Smooth muscle cell (in vitro differentiated cells): ENCODE data around the gene SUZ12. TPM values are rescaled to one million over a fixed set of nuclear protein-coding genes. Genes with fewer than 3 reads are reported as not detected.
"Not testable (repeated sequence)": the region's sequence is repeated elsewhere in the genome, so short reads cannot be mapped to it uniquely, and the experiment has no call there.

Experiments
- DNase-seq: peaks from one replicate; lab custom pipeline; 2025; ENCODE audit not compliant: unreplicated experiment; lab: John Stamatoyannopoulos, UW
- H2AFZ ChIP-seq: fragments of 200-600 bp; sonication (generic); 2 replicates; pipeline ENCODE4 v1.6.0; 2016; ENCODE audit warnings: antibody characterized with exemption, low read depth, mild to moderate bottlenecking
- H3F3A ChIP-seq: fragments of 200-600 bp; sonication (generic); 2 replicates; pipeline ENCODE4 v1.6.0; 2017; ENCODE audit warnings: antibody characterized with exemption, low read depth
- H3K27ac ChIP-seq: fragments of 200-600 bp; sonication (generic); 2 replicates; pipeline ENCODE4 v1.5.1; 2016; ENCODE audit warnings: low read depth, mild to moderate bottlenecking
- H3K27me3 ChIP-seq: fragments of 200-600 bp; sonication (generic); 2 replicates; pipeline ENCODE4 v1.6.1; 2016; ENCODE audit warnings: low read depth, mild to moderate bottlenecking
- H3K36me3 ChIP-seq: fragments of 200-600 bp; sonication (generic); 2 replicates; pipeline ENCODE4 v1.5.1; 2016; ENCODE audit warnings: low read depth
- H3K4me1 ChIP-seq: fragments of 200-600 bp; sonication (generic); 2 replicates; pipeline ENCODE4 v1.5.1; 2016; ENCODE audit warnings: low read depth
- H3K4me2 ChIP-seq: fragments of 200-600 bp; sonication (generic); 2 replicates; pipeline ENCODE4 v1.6.0; 2016; ENCODE audit warnings: mild to moderate bottlenecking
- H3K4me3 ChIP-seq: fragments of 200-600 bp; sonication (generic); 2 replicates; pipeline ENCODE4 v1.5.1; 2016; ENCODE audit warnings: mild to moderate bottlenecking
- H3K79me2 ChIP-seq: fragments of 200-600 bp; sonication (generic); 2 replicates; pipeline ENCODE4 v1.6.0; 2016; ENCODE audit warnings: low read depth, mild to moderate bottlenecking
- H3K9ac ChIP-seq: fragments of 200-600 bp; sonication (generic); 2 replicates; pipeline ENCODE4 v1.6.0; 2016; ENCODE audit warnings: low read depth
- H3K9me3 ChIP-seq: fragments of 200-600 bp; sonication (generic); replicated peaks from 2 replicates; pipeline ENCODE4 v1.5.1; 2016; ENCODE audit warnings: low read depth
- H4K20me1 ChIP-seq: fragments of 200-600 bp; sonication (generic); 2 replicates; pipeline ENCODE4 v1.6.0; 2016; ENCODE audit warnings: low read depth
- CTCF ChIP-seq: fragments of 200-600 bp; sonication (generic); IDR thresholded peaks from 2 replicates; pipeline ENCODE4 v1.5.1; 2017; ENCODE audit warnings: borderline replicate concordance, mild to moderate bottlenecking, antibody characterized with exemption; ENCODE audit not compliant: insufficient read depth, poor library complexity, severe bottlenecking
- WGBS: methylation state at CpG from one replicate; pipeline ENCODE4 v1.1.7; 2016; ENCODE audit warnings: low lambda C conversion rate; 5-methylcytosine and 5-hydroxymethylcytosine counted together
- polyA plus RNA-seq: library from polyadenylated mRNA; unstranded; fragments of >200 nt; fragmentation: Nextera tagmentation; extraction: Ambion mirVana; gene quantifications from 2 replicates; pipeline ENCODE4 v1.2.1, GENCODE V29; 2016
- total RNA-seq: library from RNA; depleted of rRNA; stranded (reverse); fragments of >200 nt; gene quantifications from 2 replicates; pipeline ENCODE4 v1.2.3, GENCODE V29; 2014

Gene SUZ12
- total and polyA plus RNA-seq, 2 experiments from 2014 or later: 11.1 to 26.3 TPM

- WGBS: 92% methylated on average over 7 of the region's 7 CpGs
- Histone ChIP-seq H4K20me1 (peaks cover 56% of the 10 kb centered on the region), H3K27ac (no peak overlapping the region), H3K27me3 (no peaks in the 10 kb centered on the region), H3K4me3 (no peak overlapping the region), H3K4me1 (no peaks in the 10 kb centered on the region), H3K9ac (no peak overlapping the region), H2AFZ (no peak overlapping the region), H3K4me2 (no peak overlapping the region), H3K79me2 (peaks cover 40% of the 10 kb centered on the region), H3F3A (no peaks in the 10 kb centered on the region), H3K9me3 (no peaks in the 10 kb centered on the region), H3K36me3 (no peaks in the 10 kb centered on the region)
- no peak for TF ChIP-seq CTCF
- no peak for DNase-seq
Observed at GRCh38 chr17:32016231-32016630, 79.4 kb downstream of the SUZ12 start.

GRCh38 chr17:32019228-32019627, 82.4 kb downstream of the SUZ12 start:
- H3K27ac ChIP-seq: no peak overlapping the region
- no peaks in the 10 kb centered on the region for H3K4me1 ChIP-seq
- WGBS: 90% methylated on average over 1 of the region's 1 CpG
- no peaks in the 10 kb centered on the region for H3K36me3 ChIP-seq
- H3K9me3 ChIP-seq: no peaks in the 10 kb centered on the region
- no peak for TF ChIP-seq CTCF
- H3F3A ChIP-seq: no peaks in the 10 kb centered on the region
- no peak overlapping the region for H3K9ac ChIP-seq
- peaks cover 36% of the 10 kb centered on the region for H4K20me1 ChIP-seq
- no peaks in the 10 kb centered on the region for H3K27me3 ChIP-seq
- no peak overlapping the region for H2AFZ ChIP-seq
- no peak overlapping the region for H3K4me2 ChIP-seq
- H3K79me2 ChIP-seq: peaks cover 12% of the 10 kb centered on the region
- no peak for DNase-seq
- no peak overlapping the region for H3K4me3 ChIP-seq

GRCh38 chr17:32020943-32021614, 84.3 kb downstream of the SUZ12 start:
- no peak overlapping the region for H3K27ac ChIP-seq
- no peaks in the 10 kb centered on the region for H3K4me1 ChIP-seq
- H3K79me2 ChIP-seq: no peaks in the 10 kb centered on the region
- H3F3A ChIP-seq: no peaks in the 10 kb centered on the region
- no peak overlapping the region for H3K4me3 ChIP-seq
- no peak overlapping the region for H3K9ac ChIP-seq
- DNase-seq: no peak
- H2AFZ ChIP-seq: no peak overlapping the region
- H3K9me3 ChIP-seq: no peaks in the 10 kb centered on the region
- H4K20me1 ChIP-seq: peaks cover 18% of the 10 kb centered on the region
- TF ChIP-seq CTCF: no peak
- no peak overlapping the region for H3K4me2 ChIP-seq
- 97% methylated on average over 15 of the region's 16 CpGs for WGBS
- H3K27me3 ChIP-seq: no peaks in the 10 kb centered on the region
- H3K36me3 ChIP-seq: no peaks in the 10 kb centered on the region

- no peak overlapping the region for H2AFZ ChIP-seq
- no peak overlapping the region for H3K9ac ChIP-seq
- TF ChIP-seq CTCF: no peak
- H3K4me3 ChIP-seq: no peak overlapping the region
- no peaks in the 10 kb centered on the region for H3F3A ChIP-seq
- no peak overlapping the region for H3K4me2 ChIP-seq
- H3K9me3 ChIP-seq: no peaks in the 10 kb centered on the region
- DNase-seq: no peak
- no peaks in the 10 kb centered on the region for H3K36me3 ChIP-seq
- WGBS: 92% methylated on average over 7 of the region's 7 CpGs
- peaks cover 13% of the 10 kb centered on the region for H4K20me1 ChIP-seq
- H3K79me2 ChIP-seq: no peaks in the 10 kb centered on the region
- H3K27ac ChIP-seq: no peak overlapping the region
- H3K27me3 ChIP-seq: no peaks in the 10 kb centered on the region
- no peaks in the 10 kb centered on the region for H3K4me1 ChIP-seq
Observed at GRCh38 chr17:32021615-32021955, 84.8 kb downstream of the SUZ12 start.

GRCh38 chr17:32022554-32022953, 85.7 kb downstream of the SUZ12 start:
- not testable (repeated sequence) for H3K79me2 ChIP-seq, DNase-seq, H3K4me3 ChIP-seq, H3K4me1 ChIP-seq, H3K36me3 ChIP-seq, H3K9me3 ChIP-seq, H4K20me1 ChIP-seq, H3K27me3 ChIP-seq, H3F3A ChIP-seq, H2AFZ ChIP-seq, H3K27ac ChIP-seq, H3K4me2 ChIP-seq, H3K9ac ChIP-seq
- 100% methylated on average over 4 of the region's 5 CpGs for WGBS

GRCh38 chr17:32027271-32027670, 90.5 kb downstream of the SUZ12 start:
- H3K9me3 ChIP-seq, H3K4me2 ChIP-seq, H3K36me3 ChIP-seq, H3K4me1 ChIP-seq, H3K4me3 ChIP-seq, H2AFZ ChIP-seq, H3F3A ChIP-seq, DNase-seq, H3K9ac ChIP-seq, H4K20me1 ChIP-seq, H3K27me3 ChIP-seq, H3K79me2 ChIP-seq, H3K27ac ChIP-seq: not testable (repeated sequence)
- 95% methylated on average over 4 of the region's 4 CpGs for WGBS
